Measurements from ENCODE around the gene IRX6. TPM values are rescaled to one million over a fixed set of nuclear protein-coding genes. Genes with fewer than 3 reads are reported as not detected.

IRX6 gene
- total RNA-seq, 2 donors from 2014 or later = not detected

GRCh38 chr16:55370762-55371482 is 46.9 kb downstream of the IRX6 start:
- Histone ChIP-seq H3K36me3 (no peaks in the 10 kb centered on the region), H3K4me3 (peak overlapping the region; percentile 57), H3K27me3 (replicated peaks; ENCODE audit: insufficient read depth) (no peaks in the 10 kb centered on the region), H3K27ac (no peak overlapping the region), H3K9me3 (no peaks in the 10 kb centered on the region), H3K4me1 (ENCODE audit: control insufficient read depth in 1 of 2, low read depth in 2 of 2) (peaks cover 30 to 59% of the 10 kb centered on the region in 2 donors)
- TF ChIP-seq CTCF (IDR thresholded peaks at IDR 0.05) = peak; percentile 26
- no peak for ATAC-seq (ENCODE audit: insufficient number of reproducible peaks, low FRiP score, low read depth)
- DNase-seq (ENCODE audit: low spot score) = peak; percentile 13

- no peaks in the 10 kb centered on the region for H3K27me3 ChIP-seq (replicated peaks; ENCODE audit: insufficient read depth)
- no peak for TF ChIP-seq CTCF (IDR thresholded peaks at IDR 0.05)
- H3K4me3 ChIP-seq = no peak overlapping the region
- DNase-seq (ENCODE audit: low spot score) (no peak), ATAC-seq (ENCODE audit: insufficient number of reproducible peaks, low FRiP score, low read depth) (no peak)
- H3K9me3 ChIP-seq = no peaks in the 10 kb centered on the region
- peaks cover 14 to 41% of the 10 kb centered on the region in 2 donors for H3K4me1 ChIP-seq (ENCODE audit: control insufficient read depth in 1 of 2, low read depth in 2 of 2)
- no peak overlapping the region for H3K27ac ChIP-seq
- H3K36me3 ChIP-seq = no peaks in the 10 kb centered on the region
Observed at GRCh38 chr16:55372792-55373488, 48.9 kb downstream of the IRX6 start.

- DNase-seq (ENCODE audit: low spot score) = no peak
- TF ChIP-seq CTCF (IDR thresholded peaks at IDR 0.05) = no peak
- H3K27me3 ChIP-seq (replicated peaks; ENCODE audit: insufficient read depth) = no peaks in the 10 kb centered on the region
- H3K36me3 ChIP-seq = no peaks in the 10 kb centered on the region
- no peaks in the 10 kb centered on the region for H3K9me3 ChIP-seq
- H3K4me1 ChIP-seq (ENCODE audit: control insufficient read depth in 1 of 2, low read depth in 2 of 2) = peaks cover 9 to 36% of the 10 kb centered on the region in 2 donors
- no peak for ATAC-seq (ENCODE audit: insufficient number of reproducible peaks, low FRiP score, low read depth)
- no peak overlapping the region for H3K4me3 ChIP-seq
- H3K27ac ChIP-seq = no peak overlapping the region
Observed at GRCh38 chr16:55373489-55373832, 49.5 kb downstream of the IRX6 start.

- Histone ChIP-seq H3K27me3 (replicated peaks; ENCODE audit: insufficient read depth) (no peaks in the 10 kb centered on the region), H3K9me3 (no peaks in the 10 kb centered on the region), H3K4me3 (no peak overlapping the region), H3K36me3 (no peaks in the 10 kb centered on the region), H3K4me1 (ENCODE audit: control insufficient read depth in 1 of 2, low read depth in 2 of 2) (peaks cover 0 to 10% of the 10 kb centered on the region in 2 donors), H3K27ac (no peak overlapping the region)
- no peak for TF ChIP-seq CTCF (IDR thresholded peaks at IDR 0.05)
- ATAC-seq (ENCODE audit: insufficient number of reproducible peaks, low FRiP score, low read depth) (no peak), DNase-seq (ENCODE audit: low spot score) (no peak)
Observed at GRCh38 chr16:55376045-55376444, 52.0 kb downstream of the IRX6 start.

GRCh38 chr16:55376567-55377167 is 52.7 kb downstream of the IRX6 start:
- no peaks in the 10 kb centered on the region for H3K36me3 ChIP-seq
- no peak for TF ChIP-seq CTCF (IDR thresholded peaks at IDR 0.05)
- no peaks in the 10 kb centered on the region for H3K9me3 ChIP-seq
- H3K4me3 ChIP-seq = no peak overlapping the region
- H3K4me1 ChIP-seq (ENCODE audit: control insufficient read depth in 1 of 2, low read depth in 2 of 2) = peaks cover 0 to 6% of the 10 kb centered on the region in 2 donors
- H3K27me3 ChIP-seq (replicated peaks; ENCODE audit: insufficient read depth) = no peaks in the 10 kb centered on the region
- ATAC-seq (ENCODE audit: insufficient number of reproducible peaks, low FRiP score, low read depth) (no peak), DNase-seq (ENCODE audit: low spot score) (no peak)
- no peak overlapping the region for H3K27ac ChIP-seq
